ENCODE measurements around the gene AFM. TPM values are rescaled to one million over a fixed set of nuclear protein-coding genes. Genes with fewer than 3 reads are reported as not detected.

The AFM gene
- total RNA-seq, 1 donor from 2014 or later, result not detected

DNA sequence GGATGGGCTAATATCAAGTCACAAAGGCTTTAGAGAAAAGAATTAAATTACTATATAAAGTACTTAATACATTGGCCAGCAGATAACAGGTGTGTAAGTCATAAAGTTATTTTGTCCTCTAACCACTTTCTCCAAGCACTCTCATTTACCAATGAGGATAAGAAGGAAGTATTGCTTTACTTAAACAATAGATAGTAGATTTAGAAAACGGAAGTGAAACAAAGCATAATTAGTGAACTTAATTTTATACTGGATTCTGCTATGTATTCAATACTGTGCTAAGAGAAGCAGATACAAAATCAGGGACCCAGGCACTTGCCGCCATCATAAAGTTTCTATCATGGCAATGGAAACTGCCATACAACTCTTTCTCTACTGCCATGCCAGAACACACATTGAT lies 24.0 kb downstream of the AFM start:
- Mint-ChIP-seq H3K9me3 (ENCODE audit: low read depth) (no peaks in the 10 kb centered on the region), H3K27me3 (ENCODE audit: low read depth) (peaks cover 22% of the 10 kb centered on the region), H3K36me3 (ENCODE audit: low read depth) (no peaks in the 10 kb centered on the region), H3K27ac (ENCODE audit: unreplicated experiment) (no peak overlapping the region), H3K4me1 (ENCODE audit: low read depth) (no peaks in the 10 kb centered on the region), H3K4me3 (ENCODE audit: unreplicated experiment) (no peak overlapping the region)
- TF ChIP-seq, protein P1, sequence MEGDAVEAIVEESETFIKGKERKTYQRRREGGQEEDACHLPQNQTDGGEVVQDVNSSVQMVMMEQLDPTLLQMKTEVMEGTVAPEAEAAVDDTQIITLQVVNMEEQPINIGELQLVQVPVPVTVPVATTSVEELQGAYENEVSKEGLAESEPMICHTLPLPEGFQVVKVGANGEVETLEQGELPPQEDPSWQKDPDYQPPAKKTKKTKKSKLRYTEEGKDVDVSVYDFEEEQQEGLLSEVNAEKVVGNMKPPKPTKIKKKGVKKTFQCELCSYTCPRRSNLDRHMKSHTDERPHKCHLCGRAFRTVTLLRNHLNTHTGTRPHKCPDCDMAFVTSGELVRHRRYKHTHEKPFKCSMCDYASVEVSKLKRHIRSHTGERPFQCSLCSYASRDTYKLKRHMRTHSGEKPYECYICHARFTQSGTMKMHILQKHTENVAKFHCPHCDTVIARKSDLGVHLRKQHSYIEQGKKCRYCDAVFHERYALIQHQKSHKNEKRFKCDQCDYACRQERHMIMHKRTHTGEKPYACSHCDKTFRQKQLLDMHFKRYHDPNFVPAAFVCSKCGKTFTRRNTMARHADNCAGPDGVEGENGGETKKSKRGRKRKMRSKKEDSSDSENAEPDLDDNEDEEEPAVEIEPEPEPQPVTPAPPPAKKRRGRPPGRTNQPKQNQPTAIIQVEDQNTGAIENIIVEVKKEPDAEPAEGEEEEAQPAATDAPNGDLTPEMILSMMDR (IDR thresholded peaks at IDR 0.05), result no peak
- DNase-seq (ENCODE audit: low spot score), result no peak

DNA sequence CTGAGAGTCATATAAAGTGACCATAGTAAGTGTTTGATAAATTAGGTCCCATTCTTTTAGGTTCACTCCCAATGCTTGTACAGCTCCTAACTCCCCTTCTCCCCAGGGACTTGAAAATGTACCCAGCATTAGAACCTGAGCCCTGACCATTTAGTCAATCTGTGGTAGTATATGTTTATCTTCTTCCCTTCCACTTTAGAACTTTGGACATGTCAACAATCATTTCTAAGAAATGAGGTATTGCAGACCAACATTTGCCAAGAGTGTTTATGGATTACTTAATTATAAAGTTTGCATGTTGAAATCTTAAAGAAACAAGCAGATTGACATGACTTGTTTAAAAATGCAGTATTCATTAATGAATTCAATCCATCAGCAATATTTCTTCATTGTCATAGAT lies 26.0 kb downstream of the AFM start:
- H3K9me3 Mint-ChIP-seq (ENCODE audit: low read depth), result no peaks in the 10 kb centered on the region
- no peak overlapping the region for H3K27ac Mint-ChIP-seq (ENCODE audit: unreplicated experiment)
- no peak overlapping the region for H3K4me3 Mint-ChIP-seq (ENCODE audit: unreplicated experiment)
- DNase-seq (ENCODE audit: low spot score), result no peak
- TF ChIP-seq, protein P1 (IDR thresholded peaks at IDR 0.05), result no peak
- peaks cover 28% of the 10 kb centered on the region for H3K27me3 Mint-ChIP-seq (ENCODE audit: low read depth)
- no peaks in the 10 kb centered on the region for H3K4me1 Mint-ChIP-seq (ENCODE audit: low read depth)
- H3K36me3 Mint-ChIP-seq (ENCODE audit: low read depth), result no peaks in the 10 kb centered on the region

DNA sequence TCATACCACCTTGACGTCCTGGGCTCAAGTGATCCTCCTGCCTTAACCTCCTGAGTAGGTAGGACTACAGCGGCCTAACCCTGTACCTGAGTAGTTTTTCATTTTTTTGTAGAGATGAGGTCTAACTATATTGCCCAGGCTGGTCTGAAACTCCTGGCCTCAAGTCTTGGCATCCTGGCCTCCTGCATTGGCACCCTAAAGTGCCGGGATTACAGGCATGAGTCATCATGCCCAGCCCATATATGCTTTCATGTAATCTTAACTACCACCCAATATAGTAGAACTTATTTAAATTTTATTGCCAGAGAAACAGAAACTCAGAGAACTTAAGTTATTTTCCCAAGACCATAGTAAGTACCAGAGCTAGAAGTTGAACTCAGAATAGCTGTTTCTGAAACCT lies 27.1 kb downstream of the AFM start:
- TF ChIP-seq, protein P1 (IDR thresholded peaks at IDR 0.05), result no peak
- Mint-ChIP-seq H3K36me3 (ENCODE audit: low read depth) (no peaks in the 10 kb centered on the region), H3K4me1 (ENCODE audit: low read depth) (no peaks in the 10 kb centered on the region), H3K27me3 (ENCODE audit: low read depth) (peaks cover 27% of the 10 kb centered on the region), H3K9me3 (ENCODE audit: low read depth) (no peaks in the 10 kb centered on the region), H3K4me3 (ENCODE audit: unreplicated experiment) (no peak overlapping the region), H3K27ac (ENCODE audit: unreplicated experiment) (no peak overlapping the region)
- DNase-seq (ENCODE audit: low spot score), result no peak

DNA sequence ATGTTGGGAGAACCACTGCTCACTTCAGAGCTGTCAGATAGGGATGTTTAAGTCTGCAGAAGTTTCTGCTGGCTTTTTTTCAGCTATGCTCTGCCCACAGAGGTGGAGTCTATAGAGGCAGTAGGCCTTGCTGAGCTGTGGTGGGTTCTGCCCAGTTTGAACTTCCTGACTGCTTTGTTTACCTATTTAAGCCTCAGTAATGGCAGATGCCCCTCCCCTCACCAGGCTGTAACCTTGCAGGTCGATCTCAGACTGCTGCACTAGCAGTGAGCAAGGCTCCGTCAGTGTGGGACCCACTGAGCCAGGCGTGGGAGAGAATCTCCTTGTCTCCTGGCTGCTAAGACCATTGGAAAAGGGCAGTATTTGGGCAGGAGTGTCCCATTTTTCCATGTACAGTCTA lies 36.8 kb downstream of the AFM start:
- TF ChIP-seq, protein P1 (IDR thresholded peaks at IDR 0.05), result no peak
- Mint-ChIP-seq H3K9me3 (ENCODE audit: low read depth) (peaks cover 3% of the 10 kb centered on the region), H3K27me3 (ENCODE audit: low read depth) (peaks cover 49% of the 10 kb centered on the region)

DNA sequence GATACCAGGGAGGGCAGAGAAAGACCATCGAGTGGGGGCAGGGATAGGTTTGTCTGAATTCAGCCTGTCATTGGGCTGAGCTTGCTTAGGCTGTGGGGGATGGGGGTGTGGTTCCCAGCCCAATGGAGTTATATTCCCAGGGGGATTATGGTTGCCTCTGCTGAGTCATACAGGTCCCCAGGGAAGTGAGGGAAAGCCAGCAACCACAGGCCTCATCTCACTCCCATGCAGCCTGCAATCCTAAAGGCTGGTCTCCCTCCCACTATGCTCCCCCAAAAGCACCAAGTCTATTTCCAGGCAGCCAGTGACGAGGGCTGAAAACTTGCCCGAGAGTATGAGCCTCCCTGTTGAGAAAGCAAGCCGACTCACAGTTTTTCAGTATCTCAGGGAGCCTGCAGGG lies 39.3 kb downstream of the AFM start:
- Mint-ChIP-seq H3K27ac (ENCODE audit: unreplicated experiment) (no peak overlapping the region), H3K4me1 (ENCODE audit: low read depth) (no peaks in the 10 kb centered on the region), H3K36me3 (ENCODE audit: low read depth) (no peaks in the 10 kb centered on the region), H3K27me3 (ENCODE audit: low read depth) (peaks cover 34% of the 10 kb centered on the region), H3K9me3 (ENCODE audit: low read depth) (peaks cover 3% of the 10 kb centered on the region), H3K4me3 (ENCODE audit: unreplicated experiment) (no peak overlapping the region)
- TF ChIP-seq, protein P1 (IDR thresholded peaks at IDR 0.05), result no peak
- DNase-seq (ENCODE audit: low spot score), result no peak

More for the DNA sequence above, 36.8 kb downstream of the AFM start:
- no peaks in the 10 kb centered on the region for H3K36me3 Mint-ChIP-seq (ENCODE audit: low read depth)
- H3K4me1 Mint-ChIP-seq (ENCODE audit: low read depth), result no peaks in the 10 kb centered on the region
- DNase-seq (ENCODE audit: low spot score), result no peak
- no peak overlapping the region for H3K27ac Mint-ChIP-seq (ENCODE audit: unreplicated experiment)
- H3K4me3 Mint-ChIP-seq (ENCODE audit: unreplicated experiment), result no peak overlapping the region

Measured in chondrocyte (in vitro differentiated cells).